ENCODE results near the gene WWC2. TPM values are rescaled to one million over a fixed set of nuclear protein-coding genes. Genes with fewer than 3 reads are reported as not detected.
A peak's percentile ranks its signal among the peaks of the same experiment; 100 is the strongest.

The WWC2 gene
- total and polyA plus RNA-seq, 2 experiments from 2014 or later = 50.5 to 74.2 TPM

DNA sequence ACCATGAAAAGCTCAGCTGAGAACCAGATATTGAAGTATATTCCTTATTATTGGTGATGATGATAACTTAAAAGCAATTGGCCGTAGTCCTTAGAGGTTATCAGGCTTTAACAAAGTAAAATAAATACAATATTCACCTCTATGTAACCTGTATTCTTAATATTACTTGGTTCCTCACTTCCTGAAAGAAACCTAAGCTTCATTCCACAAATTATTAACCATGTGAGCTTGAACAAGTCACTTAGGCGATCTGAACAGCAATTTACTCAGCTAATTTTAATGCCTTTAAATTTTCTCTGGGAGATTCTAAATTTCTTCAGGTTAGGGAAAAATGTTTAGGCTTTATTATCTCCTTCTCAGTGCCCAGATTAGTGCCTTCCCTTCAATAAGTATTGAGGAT is 151.8 kb downstream of the WWC2 start:
- Histone ChIP-seq H3K4me1 (ENCODE audit: insufficient read depth) (no peaks in the 10 kb centered on the region), H3K27me3 (ENCODE audit: insufficient read depth) (no peaks in the 10 kb centered on the region), H3K4me2 (no peak overlapping the region), H3K79me2 (replicated peaks; ENCODE audit: insufficient read depth) (no peaks in the 10 kb centered on the region), H3K4me3 (no peak overlapping the region), H3K9me2 (ENCODE audit: insufficient read depth) (no peaks in the 10 kb centered on the region), H3K27ac (ENCODE audit: low read depth) (0 out of 2 replicates have a peak overlapping the region, but pooled peaks have one; percentile 23), H3K36me3 (ENCODE audit: insufficient read depth) (peaks cover 26% of the 10 kb centered on the region; the same call in 1 of the 2 replicates), H3F3A (replicated peaks; ENCODE audit: low read depth) (no peaks in the 10 kb centered on the region), H4K20me1 (replicated peaks; ENCODE audit: insufficient read depth) (no peaks in the 10 kb centered on the region), H2AFZ (no peak overlapping the region)
- ATAC-seq (no peak), DNase-seq (ENCODE audit: low spot score) (no peak)
- Mint-ChIP-seq H3K27ac (no peak overlapping the region), H3K9me3 (no peaks in the 10 kb centered on the region), H3K36me3 (ENCODE audit: low read depth) (peaks cover 64% of the 10 kb centered on the region), H3K27me3 (ENCODE audit: insufficient read depth, low read depth, poor library complexity) (no peaks in the 10 kb centered on the region), H3K4me3 (no peak overlapping the region), H3K4me1 (peaks cover 3% of the 10 kb centered on the region; the same call in 2 of the 3 replicates)
- no peak for TF ChIP-seq CTCF (conservative IDR thresholded peaks at IDR 0.05; ENCODE audit: low read depth in 2 of 2)
- no peak for TF ChIP-seq ETS1 (IDR thresholded peaks at IDR 0.05)
- TF ChIP-seq ZNF331 (CRISPR knock-in tag; IDR thresholded peaks at IDR 0.05; ENCODE audit: low read depth) = no peak
- TF ChIP-seq, protein P1, sequence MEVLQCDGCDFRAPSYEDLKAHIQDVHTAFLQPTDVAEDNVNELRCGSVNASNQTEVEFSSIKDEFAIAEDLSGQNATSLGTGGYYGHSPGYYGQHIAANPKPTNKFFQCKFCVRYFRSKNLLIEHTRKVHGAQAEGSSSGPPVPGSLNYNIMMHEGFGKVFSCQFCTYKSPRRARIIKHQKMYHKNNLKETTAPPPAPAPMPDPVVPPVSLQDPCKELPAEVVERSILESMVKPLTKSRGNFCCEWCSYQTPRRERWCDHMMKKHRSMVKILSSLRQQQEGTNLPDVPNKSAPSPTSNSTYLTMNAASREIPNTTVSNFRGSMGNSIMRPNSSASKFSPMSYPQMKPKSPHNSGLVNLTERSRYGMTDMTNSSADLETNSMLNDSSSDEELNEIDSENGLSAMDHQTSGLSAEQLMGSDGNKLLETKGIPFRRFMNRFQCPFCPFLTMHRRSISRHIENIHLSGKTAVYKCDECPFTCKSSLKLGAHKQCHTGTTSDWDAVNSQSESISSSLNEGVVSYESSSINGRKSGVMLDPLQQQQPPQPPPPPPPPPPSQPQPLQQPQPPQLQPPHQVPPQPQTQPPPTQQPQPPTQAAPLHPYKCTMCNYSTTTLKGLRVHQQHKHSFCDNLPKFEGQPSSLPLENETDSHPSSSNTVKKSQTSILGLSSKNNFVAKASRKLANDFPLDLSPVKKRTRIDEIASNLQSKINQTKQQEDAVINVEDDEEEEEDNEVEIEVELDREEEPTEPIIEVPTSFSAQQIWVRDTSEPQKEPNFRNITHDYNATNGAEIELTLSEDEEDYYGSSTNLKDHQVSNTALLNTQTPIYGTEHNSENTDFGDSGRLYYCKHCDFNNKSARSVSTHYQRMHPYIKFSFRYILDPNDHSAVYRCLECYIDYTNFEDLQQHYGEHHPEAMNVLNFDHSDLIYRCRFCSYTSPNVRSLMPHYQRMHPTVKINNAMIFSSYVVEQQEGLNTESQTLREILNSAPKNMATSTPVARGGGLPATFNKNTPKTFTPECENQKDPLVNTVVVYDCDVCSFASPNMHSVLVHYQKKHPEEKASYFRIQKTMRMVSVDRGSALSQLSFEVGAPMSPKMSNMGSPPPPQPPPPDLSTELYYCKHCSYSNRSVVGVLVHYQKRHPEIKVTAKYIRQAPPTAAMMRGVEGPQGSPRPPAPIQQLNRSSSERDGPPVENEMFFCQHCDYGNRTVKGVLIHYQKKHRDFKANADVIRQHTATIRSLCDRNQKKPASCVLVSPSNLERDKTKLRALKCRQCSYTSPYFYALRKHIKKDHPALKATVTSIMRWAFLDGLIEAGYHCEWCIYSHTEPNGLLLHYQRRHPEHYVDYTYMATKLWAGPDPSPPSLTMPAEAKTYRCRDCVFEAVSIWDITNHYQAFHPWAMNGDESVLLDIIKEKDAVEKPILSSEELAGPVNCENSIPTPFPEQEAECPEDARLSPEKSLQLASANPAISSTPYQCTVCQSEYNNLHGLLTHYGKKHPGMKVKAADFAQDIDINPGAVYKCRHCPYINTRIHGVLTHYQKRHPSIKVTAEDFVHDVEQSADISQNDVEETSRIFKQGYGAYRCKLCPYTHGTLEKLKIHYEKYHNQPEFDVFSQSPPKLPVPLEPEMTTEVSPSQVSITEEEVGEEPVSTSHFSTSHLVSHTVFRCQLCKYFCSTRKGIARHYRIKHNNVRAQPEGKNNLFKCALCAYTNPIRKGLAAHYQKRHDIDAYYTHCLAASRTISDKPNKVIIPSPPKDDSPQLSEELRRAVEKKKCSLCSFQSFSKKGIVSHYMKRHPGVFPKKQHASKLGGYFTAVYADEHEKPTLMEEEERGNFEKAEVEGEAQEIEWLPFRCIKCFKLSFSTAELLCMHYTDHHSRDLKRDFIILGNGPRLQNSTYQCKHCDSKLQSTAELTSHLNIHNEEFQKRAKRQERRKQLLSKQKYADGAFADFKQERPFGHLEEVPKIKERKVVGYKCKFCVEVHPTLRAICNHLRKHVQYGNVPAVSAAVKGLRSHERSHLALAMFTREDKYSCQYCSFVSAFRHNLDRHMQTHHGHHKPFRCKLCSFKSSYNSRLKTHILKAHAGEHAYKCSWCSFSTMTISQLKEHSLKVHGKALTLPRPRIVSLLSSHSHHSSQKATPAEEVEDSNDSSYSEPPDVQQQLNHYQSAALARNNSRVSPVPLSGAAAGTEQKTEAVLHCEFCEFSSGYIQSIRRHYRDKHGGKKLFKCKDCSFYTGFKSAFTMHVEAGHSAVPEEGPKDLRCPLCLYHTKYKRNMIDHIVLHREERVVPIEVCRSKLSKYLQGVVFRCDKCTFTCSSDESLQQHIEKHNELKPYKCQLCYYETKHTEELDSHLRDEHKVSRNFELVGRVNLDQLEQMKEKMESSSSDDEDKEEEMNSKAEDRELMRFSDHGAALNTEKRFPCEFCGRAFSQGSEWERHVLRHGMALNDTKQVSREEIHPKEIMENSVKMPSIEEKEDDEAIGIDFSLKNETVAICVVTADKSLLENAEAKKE (CRISPR knock-in tag; IDR thresholded peaks at IDR 0.05) = no peak
- TF ChIP-seq EZH2phosphoT487 (IDR thresholded peaks at IDR 0.05; ENCODE audit: unreplicated experiment) = no peak
- no peak for TF ChIP-seq CREB1 (CRISPR knock-in tag; IDR thresholded peaks at IDR 0.05; ENCODE audit: low read depth)
- TF ChIP-seq, protein P2, sequence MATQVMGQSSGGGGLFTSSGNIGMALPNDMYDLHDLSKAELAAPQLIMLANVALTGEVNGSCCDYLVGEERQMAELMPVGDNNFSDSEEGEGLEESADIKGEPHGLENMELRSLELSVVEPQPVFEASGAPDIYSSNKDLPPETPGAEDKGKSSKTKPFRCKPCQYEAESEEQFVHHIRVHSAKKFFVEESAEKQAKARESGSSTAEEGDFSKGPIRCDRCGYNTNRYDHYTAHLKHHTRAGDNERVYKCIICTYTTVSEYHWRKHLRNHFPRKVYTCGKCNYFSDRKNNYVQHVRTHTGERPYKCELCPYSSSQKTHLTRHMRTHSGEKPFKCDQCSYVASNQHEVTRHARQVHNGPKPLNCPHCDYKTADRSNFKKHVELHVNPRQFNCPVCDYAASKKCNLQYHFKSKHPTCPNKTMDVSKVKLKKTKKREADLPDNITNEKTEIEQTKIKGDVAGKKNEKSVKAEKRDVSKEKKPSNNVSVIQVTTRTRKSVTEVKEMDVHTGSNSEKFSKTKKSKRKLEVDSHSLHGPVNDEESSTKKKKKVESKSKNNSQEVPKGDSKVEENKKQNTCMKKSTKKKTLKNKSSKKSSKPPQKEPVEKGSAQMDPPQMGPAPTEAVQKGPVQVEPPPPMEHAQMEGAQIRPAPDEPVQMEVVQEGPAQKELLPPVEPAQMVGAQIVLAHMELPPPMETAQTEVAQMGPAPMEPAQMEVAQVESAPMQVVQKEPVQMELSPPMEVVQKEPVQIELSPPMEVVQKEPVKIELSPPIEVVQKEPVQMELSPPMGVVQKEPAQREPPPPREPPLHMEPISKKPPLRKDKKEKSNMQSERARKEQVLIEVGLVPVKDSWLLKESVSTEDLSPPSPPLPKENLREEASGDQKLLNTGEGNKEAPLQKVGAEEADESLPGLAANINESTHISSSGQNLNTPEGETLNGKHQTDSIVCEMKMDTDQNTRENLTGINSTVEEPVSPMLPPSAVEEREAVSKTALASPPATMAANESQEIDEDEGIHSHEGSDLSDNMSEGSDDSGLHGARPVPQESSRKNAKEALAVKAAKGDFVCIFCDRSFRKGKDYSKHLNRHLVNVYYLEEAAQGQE (IDR thresholded peaks at IDR 0.05; ENCODE audit: unreplicated experiment) = no peak
- no peak for TF ChIP-seq EZH2 (IDR thresholded peaks at IDR 0.05; ENCODE audit: low read depth, unreplicated experiment)
- TF ChIP-seq STAT1 (IDR thresholded peaks at IDR 0.05; ENCODE audit: unreplicated experiment) = no peak
- no peak for TF ChIP-seq ZNF114 (CRISPR knock-in tag; IDR thresholded peaks at IDR 0.05)
